Measurements from ENCODE around the gene CERCAM.

DNA sequence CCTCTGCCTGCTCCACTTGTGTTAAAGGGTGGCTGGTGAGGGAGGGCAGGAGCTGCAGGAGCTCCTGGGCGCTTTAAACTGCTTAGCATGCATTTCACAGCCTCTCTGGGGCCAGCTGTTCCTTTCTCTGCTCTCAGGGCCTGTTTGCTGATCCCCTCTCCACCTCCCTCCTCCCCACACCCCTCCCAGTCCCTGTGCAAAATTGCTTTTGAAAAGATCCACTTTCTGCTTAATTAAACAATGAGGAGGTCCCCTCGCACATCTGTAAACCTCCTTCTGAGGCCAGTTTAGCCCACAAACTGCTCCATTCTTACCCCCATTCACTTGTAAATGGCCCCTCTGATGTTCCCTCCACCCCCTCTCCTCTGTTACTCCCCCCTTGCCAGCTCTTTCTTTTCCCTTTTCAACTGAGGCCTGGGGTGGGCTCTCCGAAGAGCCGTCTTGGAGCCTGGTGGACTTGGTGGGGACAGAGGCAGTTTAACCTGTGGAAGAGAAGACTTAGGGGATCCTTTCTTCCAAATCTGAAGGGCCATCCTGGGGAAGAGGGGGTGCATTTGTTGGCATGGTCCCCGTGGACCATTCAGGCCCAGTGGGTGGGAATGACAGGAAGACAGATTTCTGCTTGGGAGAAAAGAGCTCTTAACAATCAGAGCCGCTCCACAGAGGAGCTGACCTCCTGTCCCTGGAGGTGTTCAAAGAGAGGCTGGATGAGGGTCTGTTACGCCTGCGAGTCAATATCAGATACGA lies 37.5 kb upstream of the CERCAM start:
- TF ChIP-seq, protein P1, sequence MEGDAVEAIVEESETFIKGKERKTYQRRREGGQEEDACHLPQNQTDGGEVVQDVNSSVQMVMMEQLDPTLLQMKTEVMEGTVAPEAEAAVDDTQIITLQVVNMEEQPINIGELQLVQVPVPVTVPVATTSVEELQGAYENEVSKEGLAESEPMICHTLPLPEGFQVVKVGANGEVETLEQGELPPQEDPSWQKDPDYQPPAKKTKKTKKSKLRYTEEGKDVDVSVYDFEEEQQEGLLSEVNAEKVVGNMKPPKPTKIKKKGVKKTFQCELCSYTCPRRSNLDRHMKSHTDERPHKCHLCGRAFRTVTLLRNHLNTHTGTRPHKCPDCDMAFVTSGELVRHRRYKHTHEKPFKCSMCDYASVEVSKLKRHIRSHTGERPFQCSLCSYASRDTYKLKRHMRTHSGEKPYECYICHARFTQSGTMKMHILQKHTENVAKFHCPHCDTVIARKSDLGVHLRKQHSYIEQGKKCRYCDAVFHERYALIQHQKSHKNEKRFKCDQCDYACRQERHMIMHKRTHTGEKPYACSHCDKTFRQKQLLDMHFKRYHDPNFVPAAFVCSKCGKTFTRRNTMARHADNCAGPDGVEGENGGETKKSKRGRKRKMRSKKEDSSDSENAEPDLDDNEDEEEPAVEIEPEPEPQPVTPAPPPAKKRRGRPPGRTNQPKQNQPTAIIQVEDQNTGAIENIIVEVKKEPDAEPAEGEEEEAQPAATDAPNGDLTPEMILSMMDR (IDR thresholded peaks at IDR 0.05): no peak
- TF ChIP-seq POLR2A (IDR thresholded peaks at IDR 0.05): no peak

Measured in uterus (tissue), 2 donors.